Motor neuron (in vitro differentiated cells): ENCODE results near the gene MTFR2. TPM values are rescaled to one million over a fixed set of nuclear protein-coding genes. Genes with fewer than 3 reads are reported as not detected.

Experiments
- ATAC-seq, 8 experiments: fragments of 200-7000 bp; cut with Tn5 transposase; replicated peaks in 6 of 8; 2 replicates each; pipeline ENCODE4 v1.8.0; 2021; ENCODE audit warnings: mild to moderate bottlenecking in 8 of 8, moderate library complexity in 8 of 8
- H3K27ac ChIP-seq, 2 donors: fragments of 250-450 bp; sonication (Bioruptor Pico); 2 replicates each; pipeline ENCODE4 v1.9.0; 2021; ENCODE audit warnings: antibody characterized with exemption in 2 of 2, mild to moderate bottlenecking in 2 of 2, moderate library complexity in 1 of 2
- H3K4me1 ChIP-seq, 2 donors: fragments of 250-450 bp; sonication (Bioruptor Pico); replicated peaks in 1 of 2; 2 replicates each; pipeline ENCODE4 v1.6.1; 2021; ENCODE audit warnings: antibody characterized with exemption in 2 of 2, mild to moderate bottlenecking in 2 of 2, moderate library complexity in 1 of 2
- H3K4me3 ChIP-seq, 5 donors: fragments of 250-450 bp; sonication (Bioruptor Pico); 2 replicates each; pipeline ENCODE4 v1.9.0; 2021; ENCODE audit warnings: antibody characterized with exemption in 5 of 5, mild to moderate bottlenecking in 5 of 5, moderate library complexity in 4 of 5
- WGBS, 10 experiments: fragments of 450-650 bp; shearing (Covaris generic); methylation state at CpG; one replicate each; pipeline ENCODE4 v1.0.0; 2022; 5-methylcytosine and 5-hydroxymethylcytosine counted together
- in situ Hi-C, 9 experiments: fragments of 400-800 bp; cut with MboI; loops; one replicate each; pipeline ENCODE4 v1.15.0; 2021; ENCODE audit warnings: low sequenced_read_pairs in 9 of 9, low pct_unique_long_range_greater_than_20kb in 2 of 9; ENCODE audit not compliant: unreplicated experiment in 9 of 9
- total RNA-seq, 8 experiments: library from RNA; unstranded; fragments of 300-600 nt; gene quantifications; 2 replicates each; pipeline versions ENCODE4 v1.2.3 to v1.2.4, GENCODE V29; 2022

The MTFR2 gene
- total RNA-seq, 8 experiments from 2014 or later, result 0.54 to 9.3 (median 2.3) TPM

GRCh38 chr6:136262940-136263339 is 12.8 kb upstream of the MTFR2 start:
- no peak overlapping the region for H3K4me3 ChIP-seq

GRCh38 chr6:136254851-136255466 is 4.8 kb upstream of the MTFR2 start:
- Histone ChIP-seq H3K4me3 (no peak overlapping the region), H3K27ac (no peak overlapping the region), H3K4me1 (peaks cover 3 to 7% of the 10 kb centered on the region in 2 donors)
- in situ Hi-C loops, result no loop called here
- ATAC-seq, result no peak

More at GRCh38 chr6:136262940-136263339, 12.8 kb upstream of the MTFR2 start:
- WGBS, 10 experiments, result 40 to 100% (median 100%) methylated on average over 1 of the region's 1 CpG; no CpG with 5 or more reads in 4 of the 10 experiments
- in situ Hi-C loops, result no loop called here
- H3K27ac ChIP-seq, result no peak overlapping the region
- ATAC-seq, result peak in 2 of 8 experiments; percentile 41 to 46
- H3K4me1 ChIP-seq, result no peaks in the 10 kb centered on the region

GRCh38 chr6:136253734-136254133 is 3.6 kb upstream of the MTFR2 start:
- WGBS, 10 experiments, result 20 to 100% (median 77%) methylated on average over 1 to 6 of the region's 6 CpGs; no CpG with 5 or more reads in 4 of the 10 experiments
- Histone ChIP-seq H3K27ac (no peak overlapping the region), H3K4me1 (peaks cover 3 to 7% of the 10 kb centered on the region in 2 donors), H3K4me3 (no peak overlapping the region)
- no peak for ATAC-seq
- in situ Hi-C loops, result no loop called here

- in situ Hi-C loops, result no loop called here
- no peak overlapping the region for H3K4me3 ChIP-seq
- ATAC-seq, result peak in 1 of 8 experiments; percentile 19
- no peak overlapping the region for H3K27ac ChIP-seq
- H3K4me1 ChIP-seq, result peaks cover 3 to 7% of the 10 kb centered on the region in 2 donors
- 0 to 100% (median 79%) methylated on average over 1 to 2 of the region's 2 CpGs; no CpG with 5 or more reads in 1 of the 10 experiments for WGBS, 10 experiments
These were observed 2.3 kb upstream of the MTFR2 start for GRCh38 chr6:136252441-136252840.

DNA sequence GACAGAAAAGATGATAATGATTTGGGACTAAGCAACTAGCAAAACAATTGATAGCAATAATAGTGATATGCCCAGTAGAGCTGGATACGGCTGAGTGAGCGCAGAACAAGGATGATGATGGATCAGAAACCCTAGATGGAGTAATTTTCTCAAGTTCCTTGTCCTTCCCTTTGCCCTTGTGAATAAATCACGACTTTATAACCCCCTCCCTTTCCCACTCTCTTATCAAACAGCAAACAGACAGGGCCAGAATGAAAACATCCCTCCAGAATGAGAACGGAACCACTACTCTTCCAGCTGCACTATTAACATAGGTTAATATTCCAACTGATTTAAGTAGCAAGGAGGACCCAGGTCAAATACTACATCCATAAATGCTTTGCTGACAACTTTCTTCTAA is 1.3 kb upstream of the MTFR2 start:
- in situ Hi-C loops, result no loop called here
- ATAC-seq, result no peak
- Histone ChIP-seq H3K4me3 (no peak overlapping the region), H3K4me1 (peaks cover 3 to 7% of the 10 kb centered on the region in 2 donors), H3K27ac (no peak overlapping the region)
- WGBS, 10 experiments, result 13 to 66% (median 43%) methylated on average over 1 to 4 of the region's 4 CpGs; no CpG with 5 or more reads in 2 of the 10 experiments

DNA sequence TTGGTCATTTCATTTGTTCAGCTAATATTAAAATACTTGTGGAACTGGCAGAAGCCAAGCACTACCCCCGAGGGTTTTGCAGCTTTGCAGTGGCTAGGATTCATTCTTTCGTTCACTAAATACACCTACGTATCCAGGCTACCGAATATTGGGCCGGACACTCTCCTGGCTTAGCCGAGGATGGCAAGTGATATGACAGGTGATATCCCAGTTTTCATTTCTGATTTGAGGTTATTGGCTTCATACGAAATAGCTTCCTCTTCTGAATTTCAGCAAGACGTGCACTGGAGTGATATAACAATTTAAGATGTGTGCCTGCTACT is 536 bp upstream of the MTFR2 start:
- Histone ChIP-seq H3K4me3 (peak overlapping the region; percentile 49 to 65 (median 53)), H3K27ac (peak overlapping the region; percentile 5 to 8), H3K4me1 (peaks cover 3 to 7% of the 10 kb centered on the region in 2 donors)
- WGBS, 10 experiments, result 0 to 5% (median 2%) methylated on average over 1 to 8 of the region's 8 CpGs; no CpG with 5 or more reads in 2 of the 10 experiments
- in situ Hi-C loops, result no loop called here
- ATAC-seq, result peak; percentile 10 to 47 (median 35)

DNA sequence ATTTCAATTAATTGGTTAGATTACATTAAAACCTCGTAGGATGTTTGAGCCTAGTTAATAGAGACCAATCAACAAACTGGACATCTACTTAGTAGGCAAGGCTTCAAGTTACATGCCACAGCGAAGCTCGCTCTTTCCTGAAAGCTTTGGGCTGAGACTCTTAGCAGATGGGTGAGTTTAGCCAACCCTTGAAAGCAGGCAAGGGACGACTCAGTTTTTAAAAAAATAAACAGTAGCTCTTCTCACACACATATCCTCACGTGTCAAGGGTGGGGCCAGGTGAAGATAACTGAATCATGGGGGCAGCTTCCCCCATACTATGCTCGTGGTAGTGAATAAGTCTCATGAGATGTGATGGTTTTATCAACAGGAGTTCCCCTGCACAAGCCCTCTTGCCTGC is 775 bp downstream of the MTFR2 start:
- Histone ChIP-seq H3K4me3 (peak overlapping the region in 2 of 5 donors; percentile 50 to 53), H3K27ac (no peak overlapping the region), H3K4me1 (peaks cover 3 to 7% of the 10 kb centered on the region in 2 donors)
- ATAC-seq, result no peak
- in situ Hi-C loops, result loop anchor here in 3 of 9 experiments (25.0 kb wide), 2 partner anchors 587 to 712 kb away; no protein-coding TSS in a partner anchor
- WGBS, 10 experiments, result 8 to 45% (median 16%) methylated on average over 1 to 5 of the region's 6 CpGs

- H3K27ac ChIP-seq, result no peak overlapping the region
- in situ Hi-C loops, result loop anchor here in 3 of 9 experiments (25.0 kb wide), 2 partner anchors 582 to 707 kb away; no protein-coding TSS in a partner anchor
- no peak for ATAC-seq
- H3K4me1 ChIP-seq, result no peaks in the 10 kb centered on the region
- no peak overlapping the region for H3K4me3 ChIP-seq
- 83 to 100% (median 91%) methylated on average over 2 to 5 of the region's 5 CpGs; no CpG with 5 or more reads in 1 of the 10 experiments for WGBS, 10 experiments
These were observed 6.0 kb downstream of the MTFR2 start for GRCh38 chr6:136244061-136244616.

DNA sequence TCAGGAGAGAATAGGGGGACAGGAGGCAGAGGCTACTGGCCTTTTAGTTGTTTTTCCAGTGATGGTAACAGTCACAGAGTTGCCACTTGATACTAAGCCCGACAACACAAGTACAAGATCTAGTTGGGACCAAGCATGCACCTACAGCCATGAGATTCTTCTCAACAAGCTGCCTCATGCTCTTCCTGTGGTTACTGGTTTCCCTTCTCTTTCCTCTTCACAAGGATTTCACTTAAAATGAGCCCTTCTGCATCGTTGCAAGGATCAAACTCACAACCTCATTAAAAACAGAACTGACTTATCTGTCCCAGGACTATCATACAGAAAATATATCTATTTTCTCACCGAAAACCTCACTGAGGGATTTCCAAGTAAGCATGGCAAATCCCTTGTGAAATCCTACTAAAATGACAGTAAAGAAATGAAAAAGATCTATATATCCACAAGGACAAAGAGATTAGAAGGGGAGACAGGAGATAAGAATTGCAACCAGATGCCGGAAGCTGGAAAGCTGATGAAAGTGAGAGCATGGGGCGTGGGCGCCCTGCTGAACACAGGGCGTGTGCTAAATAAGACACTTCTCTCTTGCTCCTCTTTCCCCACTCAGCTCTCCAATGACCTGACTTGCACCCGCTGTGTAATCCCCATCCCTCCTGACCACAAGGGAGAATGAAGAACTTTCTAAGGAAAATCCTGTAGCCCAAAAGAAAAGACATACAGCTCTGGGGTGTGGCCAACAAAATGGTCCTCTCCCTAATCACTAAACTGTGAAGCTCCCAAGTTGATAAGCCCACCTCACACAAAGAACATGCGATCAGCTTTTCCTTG is 13.4 kb downstream of the MTFR2 start:
- Histone ChIP-seq H3K4me1 (no peaks in the 10 kb centered on the region), H3K4me3 (no peak overlapping the region), H3K27ac (no peak overlapping the region)
- 48 to 96% (median 91%) methylated on average over 3 to 9 of the region's 9 CpGs for WGBS, 10 experiments
- peak in 2 of 8 experiments; percentile 77 to 86 for ATAC-seq
- in situ Hi-C loops, result loop anchor here in 3 of 9 experiments (25.0 kb wide), 2 partner anchors 574 to 699 kb away; no protein-coding TSS in a partner anchor

DNA sequence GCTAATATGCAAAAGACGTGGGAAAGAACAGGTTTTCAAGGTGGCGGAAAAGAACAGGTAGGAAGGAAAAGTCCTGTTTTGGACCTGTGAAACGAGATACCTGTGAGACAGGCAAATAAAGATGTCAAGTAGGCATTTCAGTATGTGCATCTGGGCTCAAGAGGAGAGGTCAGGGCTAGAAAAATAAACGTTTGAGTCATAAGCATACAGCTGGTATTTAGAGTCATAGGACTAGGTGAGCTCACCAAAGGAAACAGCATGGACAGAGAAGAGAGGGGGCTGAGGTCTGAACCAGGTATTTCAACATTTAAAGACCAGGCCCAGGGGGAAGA is 14.9 kb downstream of the MTFR2 start:
- ATAC-seq, result no peak
- in situ Hi-C loops, result loop anchor here in 3 of 9 experiments (25.0 kb wide), 2 partner anchors 573 to 698 kb away; no protein-coding TSS in a partner anchor
- Histone ChIP-seq H3K27ac (no peak overlapping the region), H3K4me1 (no peaks in the 10 kb centered on the region), H3K4me3 (no peak overlapping the region)
- WGBS, 10 experiments, result 40 to 100% (median 90%) methylated on average over 1 to 4 of the region's 4 CpGs; no CpG with 5 or more reads in 3 of the 10 experiments

- Histone ChIP-seq H3K4me3 (no peak overlapping the region), H3K4me1 (no peaks in the 10 kb centered on the region), H3K27ac (no peak overlapping the region)
- in situ Hi-C loops, result loop anchor here in 3 of 9 experiments (25.0 kb wide), 2 partner anchors 570 to 695 kb away; no protein-coding TSS in a partner anchor
- 83 to 100% (median 100%) methylated on average over 1 of the region's 1 CpG; no CpG with 5 or more reads in 4 of the 10 experiments for WGBS, 10 experiments
- ATAC-seq, result no peak
These were observed 17.4 kb downstream of the MTFR2 start for GRCh38 chr6:136232701-136233100.

- 33 to 100% (median 100%) methylated on average over 1 to 2 of the region's 2 CpGs; no CpG with 5 or more reads in 3 of the 10 experiments for WGBS, 10 experiments
- no peak overlapping the region for H3K27ac ChIP-seq
- H3K4me1 ChIP-seq, result no peaks in the 10 kb centered on the region
- ATAC-seq, result peak; percentile 49 to 96 (median 91)
- in situ Hi-C loops, result loop anchor here in 3 of 9 experiments (25.0 kb wide), 2 partner anchors 568 to 693 kb away; no protein-coding TSS in a partner anchor
- no peak overlapping the region for H3K4me3 ChIP-seq
These were observed 19.8 kb downstream of the MTFR2 start for GRCh38 chr6:136230219-136230853.
